ENCODE measurements around the gene CCDC124. TPM values are rescaled to one million over a fixed set of nuclear protein-coding genes. Genes with fewer than 3 reads are reported as not detected.

Gene CCDC124
- polyA plus RNA-seq, 1 of the 3 experiments (the other 2 are of a cell fraction), result 231 TPM

GRCh38 chr19:17902701-17903100, 30.1 kb upstream of the CCDC124 start:
- peak overlapping the region; percentile 63 for H2AFZ ChIP-seq (ENCODE audit: low read depth)
- TF ChIP-seq FOSL2 (IDR thresholded peaks at IDR 0.05; ENCODE audit: borderline replicate concordance, low read depth) (no peak), TCF12 (IDR thresholded peaks at IDR 0.05) (no peak), SMC3 (IDR thresholded peaks at IDR 0.05; ENCODE audit: low read depth, low read length) (no peak), SIN3A (IDR thresholded peaks at IDR 0.05; ENCODE audit: borderline replicate concordance, low read depth, low read length) (no peak), POLR2AphosphoS5 (IDR thresholded peaks at IDR 0.05; ENCODE audit: low read depth, low read length) (no peak), YY1 (IDR thresholded peaks at IDR 0.05; ENCODE audit: low read depth) (no peak), NRF1 (IDR thresholded peaks at IDR 0.05; ENCODE audit: low read depth, low read length) (no peak), EP300 (IDR thresholded peaks at IDR 0.05; ENCODE audit: borderline replicate concordance in 1 of 2, low read depth in 1 of 2, low read length in 1 of 2) (no peak), TAF1 (IDR thresholded peaks at IDR 0.05; ENCODE audit: borderline replicate concordance, low read depth, low read length) (no peak), TEAD4 (IDR thresholded peaks at IDR 0.05; ENCODE audit: borderline replicate concordance, insufficient read depth) (no peak), GABPA (IDR thresholded peaks at IDR 0.05; ENCODE audit: low read depth) (no peak), MXI1 (IDR thresholded peaks at IDR 0.05; ENCODE audit: low read depth, low read length) (no peak), JUND (IDR thresholded peaks at IDR 0.05) (no peak)
- TF ChIP-seq, protein P1, sequence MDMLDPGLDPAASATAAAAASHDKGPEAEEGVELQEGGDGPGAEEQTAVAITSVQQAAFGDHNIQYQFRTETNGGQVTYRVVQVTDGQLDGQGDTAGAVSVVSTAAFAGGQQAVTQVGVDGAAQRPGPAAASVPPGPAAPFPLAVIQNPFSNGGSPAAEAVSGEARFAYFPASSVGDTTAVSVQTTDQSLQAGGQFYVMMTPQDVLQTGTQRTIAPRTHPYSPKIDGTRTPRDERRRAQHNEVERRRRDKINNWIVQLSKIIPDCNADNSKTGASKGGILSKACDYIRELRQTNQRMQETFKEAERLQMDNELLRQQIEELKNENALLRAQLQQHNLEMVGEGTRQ (IDR thresholded peaks at IDR 0.05; ENCODE audit: borderline replicate concordance, low read depth, low read length), result no peak
- TF ChIP-seq, protein P2, sequence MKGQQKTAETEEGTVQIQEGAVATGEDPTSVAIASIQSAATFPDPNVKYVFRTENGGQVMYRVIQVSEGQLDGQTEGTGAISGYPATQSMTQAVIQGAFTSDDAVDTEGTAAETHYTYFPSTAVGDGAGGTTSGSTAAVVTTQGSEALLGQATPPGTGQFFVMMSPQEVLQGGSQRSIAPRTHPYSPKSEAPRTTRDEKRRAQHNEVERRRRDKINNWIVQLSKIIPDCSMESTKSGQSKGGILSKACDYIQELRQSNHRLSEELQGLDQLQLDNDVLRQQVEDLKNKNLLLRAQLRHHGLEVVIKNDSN (IDR thresholded peaks at IDR 0.05; ENCODE audit: borderline replicate concordance, low read depth), result no peak
- TF ChIP-seq, protein P3, sequence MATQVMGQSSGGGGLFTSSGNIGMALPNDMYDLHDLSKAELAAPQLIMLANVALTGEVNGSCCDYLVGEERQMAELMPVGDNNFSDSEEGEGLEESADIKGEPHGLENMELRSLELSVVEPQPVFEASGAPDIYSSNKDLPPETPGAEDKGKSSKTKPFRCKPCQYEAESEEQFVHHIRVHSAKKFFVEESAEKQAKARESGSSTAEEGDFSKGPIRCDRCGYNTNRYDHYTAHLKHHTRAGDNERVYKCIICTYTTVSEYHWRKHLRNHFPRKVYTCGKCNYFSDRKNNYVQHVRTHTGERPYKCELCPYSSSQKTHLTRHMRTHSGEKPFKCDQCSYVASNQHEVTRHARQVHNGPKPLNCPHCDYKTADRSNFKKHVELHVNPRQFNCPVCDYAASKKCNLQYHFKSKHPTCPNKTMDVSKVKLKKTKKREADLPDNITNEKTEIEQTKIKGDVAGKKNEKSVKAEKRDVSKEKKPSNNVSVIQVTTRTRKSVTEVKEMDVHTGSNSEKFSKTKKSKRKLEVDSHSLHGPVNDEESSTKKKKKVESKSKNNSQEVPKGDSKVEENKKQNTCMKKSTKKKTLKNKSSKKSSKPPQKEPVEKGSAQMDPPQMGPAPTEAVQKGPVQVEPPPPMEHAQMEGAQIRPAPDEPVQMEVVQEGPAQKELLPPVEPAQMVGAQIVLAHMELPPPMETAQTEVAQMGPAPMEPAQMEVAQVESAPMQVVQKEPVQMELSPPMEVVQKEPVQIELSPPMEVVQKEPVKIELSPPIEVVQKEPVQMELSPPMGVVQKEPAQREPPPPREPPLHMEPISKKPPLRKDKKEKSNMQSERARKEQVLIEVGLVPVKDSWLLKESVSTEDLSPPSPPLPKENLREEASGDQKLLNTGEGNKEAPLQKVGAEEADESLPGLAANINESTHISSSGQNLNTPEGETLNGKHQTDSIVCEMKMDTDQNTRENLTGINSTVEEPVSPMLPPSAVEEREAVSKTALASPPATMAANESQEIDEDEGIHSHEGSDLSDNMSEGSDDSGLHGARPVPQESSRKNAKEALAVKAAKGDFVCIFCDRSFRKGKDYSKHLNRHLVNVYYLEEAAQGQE (IDR thresholded peaks at IDR 0.05; ENCODE audit: low read depth, low read length), result no peak
- TF ChIP-seq, protein P4, sequence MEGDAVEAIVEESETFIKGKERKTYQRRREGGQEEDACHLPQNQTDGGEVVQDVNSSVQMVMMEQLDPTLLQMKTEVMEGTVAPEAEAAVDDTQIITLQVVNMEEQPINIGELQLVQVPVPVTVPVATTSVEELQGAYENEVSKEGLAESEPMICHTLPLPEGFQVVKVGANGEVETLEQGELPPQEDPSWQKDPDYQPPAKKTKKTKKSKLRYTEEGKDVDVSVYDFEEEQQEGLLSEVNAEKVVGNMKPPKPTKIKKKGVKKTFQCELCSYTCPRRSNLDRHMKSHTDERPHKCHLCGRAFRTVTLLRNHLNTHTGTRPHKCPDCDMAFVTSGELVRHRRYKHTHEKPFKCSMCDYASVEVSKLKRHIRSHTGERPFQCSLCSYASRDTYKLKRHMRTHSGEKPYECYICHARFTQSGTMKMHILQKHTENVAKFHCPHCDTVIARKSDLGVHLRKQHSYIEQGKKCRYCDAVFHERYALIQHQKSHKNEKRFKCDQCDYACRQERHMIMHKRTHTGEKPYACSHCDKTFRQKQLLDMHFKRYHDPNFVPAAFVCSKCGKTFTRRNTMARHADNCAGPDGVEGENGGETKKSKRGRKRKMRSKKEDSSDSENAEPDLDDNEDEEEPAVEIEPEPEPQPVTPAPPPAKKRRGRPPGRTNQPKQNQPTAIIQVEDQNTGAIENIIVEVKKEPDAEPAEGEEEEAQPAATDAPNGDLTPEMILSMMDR (IDR thresholded peaks at IDR 0.05), result no peak
- WGBS (ENCODE audit: low lambda C conversion rate), result 36% methylated on average over 5 of the region's 6 CpGs
- no peaks in the 10 kb centered on the region for H4K20me1 ChIP-seq (ENCODE audit: insufficient read depth)
- H3K4me2 ChIP-seq, result 0 out of 2 replicates have a peak overlapping the region, but pooled peaks have one; percentile 15
- H3K9me2 ChIP-seq, result no peaks in the 10 kb centered on the region
- H3K9ac ChIP-seq, result no peak overlapping the region
- H3K27ac ChIP-seq (ENCODE audit: low read depth in 2 of 2, low read length in 1 of 2), result no peak overlapping the region
- no peaks in the 10 kb centered on the region; a peak in 1 of 4 replicates for H3K4me1 ChIP-seq (ENCODE audit: control insufficient read depth in 1 of 2, insufficient read depth in 2 of 2, low read depth in 1 of 2, low read length in 1 of 2)
- H3K4me3 ChIP-seq (ENCODE audit: low read depth in 2 of 2, low read length in 1 of 2), result no peak overlapping the region
- H3K9me3 ChIP-seq, result no peaks in the 10 kb centered on the region
- ChIA-PET POLR2A (no interaction called here), CTCF (no interaction called here)
- H3K36me3 ChIP-seq (replicated peaks in 1 of 2; ENCODE audit: control insufficient read depth in 1 of 2, insufficient read depth in 2 of 2, low read length in 1 of 2), result no peaks in the 10 kb centered on the region
- DNase-seq, result no peak
- peaks cover 18% of the 10 kb centered on the region; the same call in 1 of the 2 replicates for H3K27me3 ChIP-seq (ENCODE audit: insufficient read depth)
- no peaks in the 10 kb centered on the region for H3F3A ChIP-seq (replicated peaks; ENCODE audit: insufficient read depth)
- H3K79me2 ChIP-seq (ENCODE audit: insufficient read depth), result no peaks in the 10 kb centered on the region
